Memory B cell (primary cell): Measurements from ENCODE around the gene DPH6.
"Not testable (repeated sequence)": the region's sequence is repeated elsewhere in the genome, so short reads cannot be mapped to it uniquely, and the experiment has no call there.

Experiments used
- ATAC-seq: fragments of 150-1000 bp; cut with Tn5 transposase; 2 replicates; pipeline ENCODE4 v1.10.0; 2021; ENCODE audit warnings: low read depth, mild to moderate bottlenecking, moderate library complexity
- DNase-seq, 2 donors: peaks; one replicate each; pipeline ENCODE4 v3.0.0; 2022; ENCODE audit warnings: low spot score in 2 of 2
- H3K27ac Mint-ChIP-seq: one replicate; pipeline ENCODE4 v1.8.0; 2022; ENCODE audit warnings: mild to moderate bottlenecking, moderate library complexity, mixed read lengths
- H3K27me3 Mint-ChIP-seq: one replicate; pipeline ENCODE4 v1.8.0; 2022; ENCODE audit warnings: mixed read lengths
- H3K36me3 Mint-ChIP-seq: one replicate; pipeline ENCODE4 v1.8.0; 2022; ENCODE audit warnings: mild to moderate bottlenecking, mixed read lengths
- H3K4me1 Mint-ChIP-seq: one replicate; pipeline ENCODE4 v1.8.0; 2022; ENCODE audit warnings: mixed read lengths
- H3K4me3 Mint-ChIP-seq: one replicate; pipeline ENCODE4 v1.8.0; 2022; ENCODE audit warnings: mild to moderate bottlenecking, moderate library complexity, mixed read lengths
- H3K9me3 Mint-ChIP-seq: one replicate; pipeline ENCODE4 v1.8.0; 2022; ENCODE audit warnings: mixed read lengths

DPH6 gene

GRCh38 chr15:35351059-35351458 is 194.9 kb downstream of the DPH6 start:
- no peaks in the 10 kb centered on the region for H3K4me1 Mint-ChIP-seq
- H3K27me3 Mint-ChIP-seq, result no peaks in the 10 kb centered on the region
- DNase-seq (no peak), ATAC-seq (no peak)
- H3K4me3 Mint-ChIP-seq, result no peak overlapping the region
- peaks cover 15% of the 10 kb centered on the region for H3K9me3 Mint-ChIP-seq
- H3K36me3 Mint-ChIP-seq, result no peaks in the 10 kb centered on the region
- no peak overlapping the region for H3K27ac Mint-ChIP-seq

DNA sequence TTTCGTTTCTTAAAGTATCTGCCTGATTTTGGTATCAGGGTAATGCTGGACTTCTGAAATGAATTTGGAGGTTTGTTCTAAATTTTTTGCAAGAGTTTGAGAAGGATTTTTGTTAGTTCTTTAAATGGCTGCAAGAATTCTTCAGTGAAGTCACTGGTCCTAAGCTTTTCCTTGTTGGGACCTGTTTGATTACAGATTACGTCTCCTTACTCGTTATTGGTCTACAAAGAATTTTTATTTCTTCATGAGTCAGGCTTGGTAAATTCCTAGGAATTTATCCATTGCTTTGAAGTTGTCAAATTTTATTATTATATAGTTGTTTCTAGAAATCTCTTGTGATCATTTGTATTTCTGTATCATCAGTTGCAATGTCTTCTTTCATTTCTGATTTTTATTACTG is 196.0 kb downstream of the DPH6 start:
- no peak for DNase-seq
- no peak overlapping the region for H3K4me3 Mint-ChIP-seq
- no peak for ATAC-seq
- peaks cover 9% of the 10 kb centered on the region for H3K9me3 Mint-ChIP-seq
- H3K4me1 Mint-ChIP-seq, result no peaks in the 10 kb centered on the region
- H3K36me3 Mint-ChIP-seq, result no peaks in the 10 kb centered on the region
- no peak overlapping the region for H3K27ac Mint-ChIP-seq
- no peaks in the 10 kb centered on the region for H3K27me3 Mint-ChIP-seq

GRCh38 chr15:35330916-35331315 is 215.0 kb downstream of the DPH6 start:
- DNase-seq (no peak), ATAC-seq (no peak)
- H3K36me3 Mint-ChIP-seq, result peaks cover 3% of the 10 kb centered on the region
- H3K27me3 Mint-ChIP-seq, result no peaks in the 10 kb centered on the region
- no peak overlapping the region for H3K27ac Mint-ChIP-seq
- H3K9me3 Mint-ChIP-seq, result no peaks in the 10 kb centered on the region
- H3K4me3 Mint-ChIP-seq, result no peak overlapping the region
- no peaks in the 10 kb centered on the region for H3K4me1 Mint-ChIP-seq

- ATAC-seq (no peak), DNase-seq (no peak)
- Mint-ChIP-seq H3K27me3 (no peaks in the 10 kb centered on the region), H3K9me3 (no peaks in the 10 kb centered on the region), H3K4me1 (no peaks in the 10 kb centered on the region), H3K4me3 (no peak overlapping the region), H3K36me3 (peaks cover 3% of the 10 kb centered on the region), H3K27ac (no peak overlapping the region)
These were observed 215.8 kb downstream of the DPH6 start for GRCh38 chr15:35330048-35330695.

DNA sequence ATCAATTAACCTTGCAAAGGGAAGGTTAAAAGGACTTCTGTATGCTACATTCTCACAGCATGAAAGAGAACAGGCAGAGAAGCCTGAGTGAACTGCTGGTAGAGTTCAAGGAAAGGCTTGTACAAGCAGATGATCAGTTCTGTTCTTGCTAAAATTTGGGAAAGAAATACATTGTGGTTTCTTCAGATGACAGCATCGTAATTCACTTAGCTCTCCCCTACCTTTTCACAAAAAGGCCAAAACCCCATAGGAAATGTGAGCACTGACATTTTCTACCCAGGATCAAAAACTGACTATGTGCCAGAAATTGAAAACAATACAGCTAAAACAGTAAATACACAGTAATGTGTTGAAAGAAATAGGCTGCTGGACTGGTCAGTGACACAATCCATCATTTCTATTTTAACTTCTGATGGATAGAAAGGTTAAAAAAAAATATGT is 216.4 kb downstream of the DPH6 start:
- Mint-ChIP-seq H3K4me1 (no peaks in the 10 kb centered on the region), H3K36me3 (peaks cover 3% of the 10 kb centered on the region), H3K4me3 (no peak overlapping the region), H3K9me3 (no peaks in the 10 kb centered on the region), H3K27ac (no peak overlapping the region), H3K27me3 (no peaks in the 10 kb centered on the region)
- DNase-seq (no peak), ATAC-seq (no peak)

DNA sequence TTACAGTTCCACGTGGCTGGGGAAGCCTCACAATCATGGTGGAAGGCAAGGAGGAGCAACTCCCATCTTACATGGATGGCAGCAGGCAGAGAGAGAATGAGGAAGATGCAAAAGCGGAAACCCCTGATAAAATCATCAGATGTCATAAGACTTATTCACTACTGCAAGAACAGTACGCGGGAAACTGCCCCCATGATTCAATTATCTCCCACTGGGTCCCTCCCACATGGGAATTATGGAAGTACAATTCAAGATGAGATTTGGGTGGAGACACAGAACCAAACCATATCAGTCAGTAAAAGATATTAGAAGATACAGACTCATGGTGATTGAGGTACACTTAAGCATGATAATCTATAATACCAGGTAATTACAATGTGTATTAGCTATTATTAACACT is 217.1 kb downstream of the DPH6 start:
- not testable (repeated sequence) for H3K36me3 Mint-ChIP-seq, DNase-seq, ATAC-seq, H3K4me3 Mint-ChIP-seq, H3K27me3 Mint-ChIP-seq, H3K27ac Mint-ChIP-seq, H3K9me3 Mint-ChIP-seq, H3K4me1 Mint-ChIP-seq

DNA sequence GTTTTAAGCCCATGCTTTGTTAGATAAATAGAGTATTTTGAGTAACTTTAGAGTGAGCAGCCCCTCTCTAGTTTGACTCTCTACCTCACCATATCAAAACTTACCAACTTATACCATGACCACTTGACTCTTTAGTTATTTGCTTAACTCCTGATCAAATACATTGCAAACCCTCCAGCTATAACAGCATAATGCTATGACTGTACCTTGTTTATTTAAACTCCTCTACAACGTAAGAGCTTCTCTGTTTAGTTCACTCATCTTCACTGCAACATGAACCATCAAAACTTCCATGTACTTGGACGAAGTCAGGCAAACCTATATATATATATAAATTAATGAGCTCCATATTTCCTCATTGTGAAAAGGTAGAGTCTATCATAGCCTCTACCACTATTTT is 218.2 kb downstream of the DPH6 start:
- Mint-ChIP-seq H3K9me3 (no peaks in the 10 kb centered on the region), H3K36me3 (peaks cover 3% of the 10 kb centered on the region), H3K4me3 (no peak overlapping the region), H3K27ac (no peak overlapping the region), H3K27me3 (no peaks in the 10 kb centered on the region), H3K4me1 (no peaks in the 10 kb centered on the region)
- DNase-seq (no peak), ATAC-seq (no peak)

DNA sequence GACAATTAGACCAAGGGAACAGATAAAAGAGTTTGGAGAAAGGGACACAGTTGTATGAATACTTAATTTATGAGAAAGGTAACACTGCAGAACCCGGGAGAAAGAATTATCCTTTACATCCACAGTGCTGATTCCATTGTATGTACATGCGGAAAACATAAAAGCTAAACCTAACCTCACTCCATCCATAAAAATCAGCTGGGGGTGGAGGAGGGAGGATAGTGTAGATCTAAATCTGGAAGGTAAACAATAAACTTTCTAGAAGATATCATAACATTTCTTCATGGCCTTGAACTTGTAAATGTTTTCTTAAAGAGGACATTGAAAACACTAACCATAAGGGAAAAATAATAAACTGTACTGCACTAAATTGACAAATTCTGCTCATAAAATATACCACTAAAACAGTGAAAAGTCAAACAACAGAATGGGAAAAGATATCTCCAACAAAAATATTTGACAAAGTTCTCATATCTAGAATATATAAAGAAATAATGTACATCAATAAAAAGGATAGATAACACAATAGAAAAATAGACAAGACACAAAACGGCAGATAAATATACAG is 220.5 kb downstream of the DPH6 start:
- no peaks in the 10 kb centered on the region for H3K4me1 Mint-ChIP-seq
- H3K4me3 Mint-ChIP-seq, result no peak overlapping the region
- ATAC-seq (no peak), DNase-seq (no peak)
- no peaks in the 10 kb centered on the region for H3K27me3 Mint-ChIP-seq
- H3K27ac Mint-ChIP-seq, result no peak overlapping the region
- H3K9me3 Mint-ChIP-seq, result no peaks in the 10 kb centered on the region
- H3K36me3 Mint-ChIP-seq, result peaks cover 3% of the 10 kb centered on the region

DNA sequence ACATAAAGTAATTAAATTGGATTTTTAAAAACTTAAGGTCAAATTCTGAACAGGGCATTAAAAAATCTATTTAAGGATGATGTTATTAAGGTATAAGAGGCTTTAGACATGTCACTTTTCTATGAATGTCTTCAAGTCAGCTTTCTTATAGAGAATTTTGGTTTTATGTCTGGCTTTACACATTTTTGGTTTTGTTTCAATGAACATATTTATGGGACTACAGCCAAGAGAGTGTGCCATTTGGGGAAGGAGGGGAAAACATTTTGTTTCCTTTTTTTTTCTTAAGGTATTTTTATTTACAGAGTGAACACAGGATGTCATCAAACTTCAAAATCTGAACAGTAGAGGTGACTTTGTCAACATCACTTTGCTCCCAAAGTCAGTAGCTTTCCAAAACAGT is 222.8 kb downstream of the DPH6 start:
- Mint-ChIP-seq H3K36me3 (peaks cover 1% of the 10 kb centered on the region), H3K4me3 (no peak overlapping the region), H3K27ac (no peak overlapping the region), H3K9me3 (no peaks in the 10 kb centered on the region), H3K27me3 (no peaks in the 10 kb centered on the region), H3K4me1 (no peaks in the 10 kb centered on the region)
- no peak for ATAC-seq
- DNase-seq, result no peak

DNA sequence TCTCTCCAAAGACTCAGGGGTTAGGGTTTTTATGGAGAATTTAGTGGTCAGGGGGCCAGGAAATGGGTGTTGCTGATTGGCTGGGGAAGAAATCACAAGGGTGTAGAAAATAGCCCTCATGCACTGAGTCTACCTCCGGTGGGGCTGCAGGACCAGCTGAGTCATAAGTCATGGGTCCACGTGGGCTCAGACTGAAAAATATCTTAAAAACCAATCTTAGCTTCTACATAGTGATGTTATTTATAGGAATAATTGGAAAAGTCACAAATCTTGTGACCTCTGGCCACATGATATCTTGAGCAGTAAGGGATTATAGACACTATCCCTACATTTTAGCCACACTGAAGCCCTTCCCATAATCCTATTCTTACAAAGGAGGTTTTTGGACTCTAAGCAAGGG is 224.0 kb downstream of the DPH6 start:
- Mint-ChIP-seq H3K36me3 (peaks cover 3% of the 10 kb centered on the region), H3K4me3 (no peak overlapping the region), H3K27me3 (no peaks in the 10 kb centered on the region), H3K27ac (no peak overlapping the region), H3K9me3 (no peaks in the 10 kb centered on the region), H3K4me1 (no peaks in the 10 kb centered on the region)
- DNase-seq (no peak), ATAC-seq (no peak)

DNA sequence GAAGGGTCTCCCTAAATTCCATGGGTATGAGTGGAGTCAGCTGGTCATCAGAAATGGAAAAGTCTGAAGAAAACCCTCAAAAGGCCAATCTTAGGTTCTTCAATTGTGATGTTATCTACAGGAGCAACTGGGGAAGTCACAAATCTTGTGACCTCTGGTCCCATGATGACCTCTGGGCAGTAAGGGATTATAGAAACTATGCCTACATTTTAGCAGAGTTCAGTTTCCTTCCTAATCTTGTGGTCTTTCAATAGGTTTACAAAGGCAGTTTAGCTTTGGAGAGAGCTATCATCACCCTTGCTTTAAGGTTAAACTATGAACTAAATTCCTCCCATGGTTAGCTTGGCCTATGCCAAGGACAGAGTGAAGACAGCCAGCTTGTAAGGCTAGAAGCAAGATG is 225.1 kb downstream of the DPH6 start:
- ATAC-seq, result no peak
- Mint-ChIP-seq H3K9me3 (peaks cover 3% of the 10 kb centered on the region), H3K36me3 (peaks cover 5% of the 10 kb centered on the region)

More for the DNA sequence above, 225.1 kb downstream of the DPH6 start:
- no peaks in the 10 kb centered on the region for H3K4me1 Mint-ChIP-seq
- no peaks in the 10 kb centered on the region for H3K27me3 Mint-ChIP-seq
- DNase-seq, result no peak
- H3K4me3 Mint-ChIP-seq, result no peak overlapping the region
- H3K27ac Mint-ChIP-seq, result no peak overlapping the region
